Measurements from ENCODE around the gene STK38.
A peak's percentile ranks its signal among the peaks of the same experiment; 100 is the strongest.

The STK38 gene

GRCh38 chr6:36566418-36566905 lies 19.2 kb upstream of the STK38 start:
- H2AK5ac ChIP-seq (ENCODE audit: low read depth, low read length), result no peak overlapping the region
- no peak for DNase-seq (ENCODE audit: low spot score)
- H2BK5ac ChIP-seq (ENCODE audit: low read length), result no peak overlapping the region
- H2BK120ac ChIP-seq (ENCODE audit: low read depth, low read length), result no peak overlapping the region
- no peak overlapping the region for H3K18ac ChIP-seq (ENCODE audit: low read length)
- no peak overlapping the region for H3K14ac ChIP-seq (ENCODE audit: low read length)
- H3K4me3 ChIP-seq (ENCODE audit: low read length in 2 of 2), result no peak overlapping the region
- no peak overlapping the region for H4K8ac ChIP-seq (ENCODE audit: low read depth, low read length)
- WGBS, 2 donors (ENCODE audit: extremely low coverage in 2 of 2, insufficient read length in 2 of 2, insufficient replicate concordance in 1 of 2), result no CpG with 5 or more reads among the region's 8 CpGs
- no peak overlapping the region for H3K4me2 ChIP-seq (ENCODE audit: insufficient read depth, low read length, poor library complexity, severe bottlenecking)
- H3K9me3 ChIP-seq (replicated peaks in 1 of 2; ENCODE audit: control insufficient read depth in 2 of 2, insufficient read depth in 1 of 2, low read depth in 1 of 2, low read length in 2 of 2), result no peaks in the 10 kb centered on the region
- H3K79me1 ChIP-seq (ENCODE audit: low read depth, low read length), result no peaks in the 10 kb centered on the region
- no peaks in the 10 kb centered on the region for H3K36me3 ChIP-seq (replicated peaks in 1 of 2; ENCODE audit: control insufficient read depth in 2 of 2, insufficient read depth in 2 of 2, low read length in 2 of 2)
- no peak overlapping the region for H3K4ac ChIP-seq (ENCODE audit: low read length)
- H3K9ac ChIP-seq (ENCODE audit: low read depth, low read length, poor library complexity), result no peak overlapping the region
- no peak overlapping the region for H2BK12ac ChIP-seq (ENCODE audit: low read length)
- no peak overlapping the region for H2BK15ac ChIP-seq (ENCODE audit: low read length)
- H4K91ac ChIP-seq (ENCODE audit: low read depth, low read length, poor library complexity), result no peak overlapping the region
- H3K23ac ChIP-seq (ENCODE audit: low read depth, low read length, poor library complexity), result no peak overlapping the region
- H2AFZ ChIP-seq (ENCODE audit: low read length), result no peak overlapping the region
- H3K27ac ChIP-seq (replicated peaks; ENCODE audit: low read length), result no peak overlapping the region
- H3K4me1 ChIP-seq (ENCODE audit: control insufficient read depth in 2 of 2, insufficient read depth in 1 of 2, low read depth in 1 of 2, low read length in 2 of 2), result no peaks in the 10 kb centered on the region
- H3K27me3 ChIP-seq (ENCODE audit: control insufficient read depth in 3 of 3, insufficient read depth in 3 of 3, low read depth in 1 of 3, low read length in 3 of 3), result peaks cover 0 to 8% (median 2%) of the 10 kb centered on the region in 3 experiments

- no peak overlapping the region for H2BK12ac ChIP-seq (ENCODE audit: low read length)
- H2AFZ ChIP-seq (ENCODE audit: low read length), result peak overlapping the region; percentile 60
- H3K4ac ChIP-seq (ENCODE audit: low read length), result no peak overlapping the region
- no peak for DNase-seq (ENCODE audit: low spot score)
- H3K18ac ChIP-seq (ENCODE audit: low read length), result no peak overlapping the region
- H3K4me2 ChIP-seq (ENCODE audit: insufficient read depth, low read length, poor library complexity, severe bottlenecking), result no peak overlapping the region
- no peak overlapping the region for H2BK5ac ChIP-seq (ENCODE audit: low read length)
- no peak overlapping the region for H3K27ac ChIP-seq (replicated peaks; ENCODE audit: low read length)
- H3K4me3 ChIP-seq (ENCODE audit: low read length in 2 of 2), result no peak overlapping the region
- no CpG with 5 or more reads among the region's 4 CpGs for WGBS, 2 donors (ENCODE audit: extremely low coverage in 2 of 2, insufficient read length in 2 of 2, insufficient replicate concordance in 1 of 2)
- no peaks in the 10 kb centered on the region for H3K36me3 ChIP-seq (replicated peaks in 1 of 2; ENCODE audit: control insufficient read depth in 2 of 2, insufficient read depth in 2 of 2, low read length in 2 of 2)
- H3K23ac ChIP-seq (ENCODE audit: low read depth, low read length, poor library complexity), result no peak overlapping the region
- H3K27me3 ChIP-seq (ENCODE audit: control insufficient read depth in 3 of 3, insufficient read depth in 3 of 3, low read depth in 1 of 3, low read length in 3 of 3), result peaks cover 0 to 8% (median 2%) of the 10 kb centered on the region in 3 experiments
- no peaks in the 10 kb centered on the region for H3K4me1 ChIP-seq (ENCODE audit: control insufficient read depth in 2 of 2, insufficient read depth in 1 of 2, low read depth in 1 of 2, low read length in 2 of 2)
- H3K14ac ChIP-seq (ENCODE audit: low read length), result no peak overlapping the region
- no peak overlapping the region for H3K9ac ChIP-seq (ENCODE audit: low read depth, low read length, poor library complexity)
- H3K79me1 ChIP-seq (ENCODE audit: low read depth, low read length), result no peaks in the 10 kb centered on the region
- no peak overlapping the region for H2BK120ac ChIP-seq (ENCODE audit: low read depth, low read length)
- no peak overlapping the region for H2AK5ac ChIP-seq (ENCODE audit: low read depth, low read length)
- no peak overlapping the region for H2BK15ac ChIP-seq (ENCODE audit: low read length)
- H4K8ac ChIP-seq (ENCODE audit: low read depth, low read length), result no peak overlapping the region
- H4K91ac ChIP-seq (ENCODE audit: low read depth, low read length, poor library complexity), result no peak overlapping the region
- no peaks in the 10 kb centered on the region for H3K9me3 ChIP-seq (replicated peaks in 1 of 2; ENCODE audit: control insufficient read depth in 2 of 2, insufficient read depth in 1 of 2, low read depth in 1 of 2, low read length in 2 of 2)
Measured at GRCh38 chr6:36563928-36564284, 16.6 kb upstream of the STK38 start.

- Histone ChIP-seq H2BK120ac (ENCODE audit: low read depth, low read length) (no peak overlapping the region), H4K91ac (ENCODE audit: low read depth, low read length, poor library complexity) (no peak overlapping the region), H3K18ac (ENCODE audit: low read length) (no peak overlapping the region), H2AFZ (ENCODE audit: low read length) (peak overlapping the region; percentile 60), H2BK12ac (ENCODE audit: low read length) (no peak overlapping the region), H3K4me1 (ENCODE audit: control insufficient read depth in 2 of 2, insufficient read depth in 1 of 2, low read depth in 1 of 2, low read length in 2 of 2) (no peaks in the 10 kb centered on the region), H2BK5ac (ENCODE audit: low read length) (no peak overlapping the region), H3K4me3 (ENCODE audit: low read length in 2 of 2) (no peak overlapping the region), H3K23ac (ENCODE audit: low read depth, low read length, poor library complexity) (no peak overlapping the region), H3K27me3 (ENCODE audit: control insufficient read depth in 3 of 3, insufficient read depth in 3 of 3, low read depth in 1 of 3, low read length in 3 of 3) (peaks cover 0 to 8% (median 2%) of the 10 kb centered on the region in 3 experiments), H4K8ac (ENCODE audit: low read depth, low read length) (no peak overlapping the region), H3K27ac (replicated peaks; ENCODE audit: low read length) (no peak overlapping the region), H3K14ac (ENCODE audit: low read length) (no peak overlapping the region), H3K4me2 (ENCODE audit: insufficient read depth, low read length, poor library complexity, severe bottlenecking) (no peak overlapping the region), H3K79me1 (ENCODE audit: low read depth, low read length) (no peaks in the 10 kb centered on the region), H2BK15ac (ENCODE audit: low read length) (no peak overlapping the region), H3K9ac (ENCODE audit: low read depth, low read length, poor library complexity) (no peak overlapping the region), H3K9me3 (replicated peaks in 1 of 2; ENCODE audit: control insufficient read depth in 2 of 2, insufficient read depth in 1 of 2, low read depth in 1 of 2, low read length in 2 of 2) (no peaks in the 10 kb centered on the region), H3K36me3 (replicated peaks in 1 of 2; ENCODE audit: control insufficient read depth in 2 of 2, insufficient read depth in 2 of 2, low read length in 2 of 2) (no peaks in the 10 kb centered on the region), H3K4ac (ENCODE audit: low read length) (no peak overlapping the region), H2AK5ac (ENCODE audit: low read depth, low read length) (no peak overlapping the region)
- no peak for DNase-seq (ENCODE audit: low spot score)
- WGBS, 2 donors (ENCODE audit: extremely low coverage in 2 of 2, insufficient read length in 2 of 2, insufficient replicate concordance in 1 of 2), result no CpG with 5 or more reads among the region's 3 CpGs
Measured at GRCh38 chr6:36563237-36563927, 16.1 kb upstream of the STK38 start.

- no peaks in the 10 kb centered on the region for H3K36me3 ChIP-seq (replicated peaks in 1 of 2; ENCODE audit: control insufficient read depth in 2 of 2, insufficient read depth in 2 of 2, low read length in 2 of 2)
- no peak overlapping the region for H3K9ac ChIP-seq (ENCODE audit: low read depth, low read length, poor library complexity)
- H2AFZ ChIP-seq (ENCODE audit: low read length), result no peak overlapping the region
- H3K4me2 ChIP-seq (ENCODE audit: insufficient read depth, low read length, poor library complexity, severe bottlenecking), result no peak overlapping the region
- no peak overlapping the region for H3K4me3 ChIP-seq (ENCODE audit: low read length in 2 of 2)
- no peak overlapping the region for H3K4ac ChIP-seq (ENCODE audit: low read length)
- no peak for DNase-seq (ENCODE audit: low spot score)
- no peak overlapping the region for H2BK5ac ChIP-seq (ENCODE audit: low read length)
- H3K23ac ChIP-seq (ENCODE audit: low read depth, low read length, poor library complexity), result no peak overlapping the region
- H3K14ac ChIP-seq (ENCODE audit: low read length), result no peak overlapping the region
- no peak overlapping the region for H3K27ac ChIP-seq (replicated peaks; ENCODE audit: low read length)
- H2BK12ac ChIP-seq (ENCODE audit: low read length), result no peak overlapping the region
- no peak overlapping the region for H4K8ac ChIP-seq (ENCODE audit: low read depth, low read length)
- H4K91ac ChIP-seq (ENCODE audit: low read depth, low read length, poor library complexity), result no peak overlapping the region
- H3K27me3 ChIP-seq (ENCODE audit: control insufficient read depth in 3 of 3, insufficient read depth in 3 of 3, low read depth in 1 of 3, low read length in 3 of 3), result peaks cover 0 to 8% (median 2%) of the 10 kb centered on the region in 3 experiments
- H2BK15ac ChIP-seq (ENCODE audit: low read length), result no peak overlapping the region
- no peaks in the 10 kb centered on the region for H3K9me3 ChIP-seq (replicated peaks in 1 of 2; ENCODE audit: control insufficient read depth in 2 of 2, insufficient read depth in 1 of 2, low read depth in 1 of 2, low read length in 2 of 2)
- no peak overlapping the region for H3K18ac ChIP-seq (ENCODE audit: low read length)
- no peaks in the 10 kb centered on the region for H3K79me1 ChIP-seq (ENCODE audit: low read depth, low read length)
- no peak overlapping the region for H2BK120ac ChIP-seq (ENCODE audit: low read depth, low read length)
- WGBS, 2 donors (ENCODE audit: extremely low coverage in 2 of 2, insufficient read length in 2 of 2, insufficient replicate concordance in 1 of 2), result no CpG with 5 or more reads among the region's 4 CpGs
- no peaks in the 10 kb centered on the region for H3K4me1 ChIP-seq (ENCODE audit: control insufficient read depth in 2 of 2, insufficient read depth in 1 of 2, low read depth in 1 of 2, low read length in 2 of 2)
- H2AK5ac ChIP-seq (ENCODE audit: low read depth, low read length), result no peak overlapping the region
Measured at GRCh38 chr6:36560822-36561221, 13.5 kb upstream of the STK38 start.
